MM.1S (cell line): ENCODE results near the gene PCCA.

ENCODE experiments used
- DNase-seq: peaks from one replicate; pipeline ENCODE4 v3.0.0-alpha.2; 2015
- H2AFZ ChIP-seq: fragments of 300-600 bp; sonication (generic); 2 replicates; pipeline ENCODE4 v1.6.0; 2016; ENCODE audit warnings: antibody characterized with exemption, low read length
- H3F3A ChIP-seq: fragments of 300-600 bp; sonication (generic); 2 replicates; pipeline ENCODE4 v1.6.1; 2016; ENCODE audit warnings: mild to moderate bottlenecking, antibody characterized with exemption, low read length, moderate library complexity, mixed read lengths; ENCODE audit not compliant: insufficient read depth
- H3K27ac ChIP-seq: fragments of 300-600 bp; sonication (generic); 2 replicates; pipeline ENCODE4 v1.5.1; 2016; ENCODE audit warnings: mild to moderate bottlenecking, low read length
- H3K27me3 ChIP-seq: fragments of 300-600 bp; sonication (generic); replicated peaks from 2 replicates; pipeline ENCODE4 v1.6.0; 2016; ENCODE audit warnings: low read length; ENCODE audit not compliant: insufficient read depth
- H3K36me3 ChIP-seq: fragments of 300-600 bp; sonication (generic); replicated peaks from 2 replicates; pipeline ENCODE4 v1.6.1; 2016; ENCODE audit warnings: mild to moderate bottlenecking, low read length, mixed read lengths; ENCODE audit not compliant: insufficient read depth
- H3K4me1 ChIP-seq: fragments of 300-600 bp; sonication (generic); 2 replicates; pipeline ENCODE4 v1.6.1; 2016; ENCODE audit warnings: low read length, mixed read lengths
- H3K4me2 ChIP-seq: fragments of 300-600 bp; sonication (generic); 2 replicates; pipeline ENCODE4 v1.6.0; 2016; ENCODE audit warnings: low read depth, low read length
- H3K4me3 ChIP-seq: fragments of 300-600 bp; sonication (generic); 2 replicates; pipeline ENCODE4 v1.5.1; 2016; ENCODE audit warnings: low read length, mixed read lengths
- H3K79me2 ChIP-seq: fragments of 300-600 bp; sonication (generic); 2 replicates; pipeline ENCODE4 v1.6.1; 2016; ENCODE audit warnings: mixed run types, low read length, mixed read lengths
- H3K9ac ChIP-seq: fragments of 300-600 bp; sonication (generic); 2 replicates; pipeline ENCODE4 v1.6.1; 2016; ENCODE audit warnings: low read length, mixed read lengths
- H3K9me2 ChIP-seq: fragments of 300-600 bp; sonication (generic); replicated peaks from 2 replicates; pipeline ENCODE4 v1.6.1; 2016; ENCODE audit warnings: mild to moderate bottlenecking, low read length, mixed read lengths; ENCODE audit not compliant: insufficient read depth
- H3K9me3 ChIP-seq: fragments of 300-600 bp; sonication (generic); replicated peaks from 2 replicates; pipeline ENCODE4 v1.6.1; 2016; ENCODE audit warnings: mild to moderate bottlenecking, low read length, mixed read lengths; ENCODE audit not compliant: insufficient read depth
- H4K20me1 ChIP-seq: fragments of 300-600 bp; sonication (generic); 2 replicates; pipeline ENCODE4 v1.6.1; 2016; ENCODE audit warnings: mild to moderate bottlenecking, low read length, moderate library complexity, mixed read lengths; ENCODE audit not compliant: insufficient read depth
- CTCF ChIP-seq: fragments of 300-600 bp; sonication (generic); IDR thresholded peaks from 2 replicates; pipeline ENCODE4 v1.5.1; 2016; ENCODE audit warnings: antibody characterized with exemption, low read length, mixed read lengths
- EZH2 ChIP-seq: fragments of 300-600 bp; sonication (generic); optimal IDR thresholded peaks from 2 replicates; pipeline ENCODE3; 2017; ENCODE audit warnings: low read depth, mild to moderate bottlenecking, antibody characterized with exemption, low read length, mixed read lengths
- EZH2phosphoT487 ChIP-seq: fragments of 300-600 bp; sonication (generic); IDR thresholded peaks from 2 replicates; pipeline ENCODE4 v1.6.1; 2018; ENCODE audit warnings: antibody characterized with exemption, low read length

The PCCA gene

GRCh38 chr13:100525453-100526317 is 436.8 kb downstream of the PCCA start:
- Histone ChIP-seq H3K4me3 (no peak overlapping the region), H3K27ac (no peak overlapping the region), H4K20me1 (no peaks in the 10 kb centered on the region), H3K79me2 (no peaks in the 10 kb centered on the region), H3F3A (no peaks in the 10 kb centered on the region), H3K9me2 (no peaks in the 10 kb centered on the region), H3K4me1 (no peaks in the 10 kb centered on the region), H3K9ac (no peak overlapping the region), H3K36me3 (no peaks in the 10 kb centered on the region), H3K27me3 (no peaks in the 10 kb centered on the region), H3K9me3 (no peaks in the 10 kb centered on the region), H2AFZ (no peak overlapping the region), H3K4me2 (no peak overlapping the region)
- DNase-seq: no peak
- TF ChIP-seq CTCF: no peak
- no peak for TF ChIP-seq EZH2
- TF ChIP-seq EZH2phosphoT487: no peak

- no peak for TF ChIP-seq CTCF
- no peak for TF ChIP-seq EZH2
- no peak for TF ChIP-seq EZH2phosphoT487
- Histone ChIP-seq H3K4me3 (no peak overlapping the region), H3K9ac (no peak overlapping the region), H3K27me3 (no peaks in the 10 kb centered on the region), H3F3A (no peaks in the 10 kb centered on the region), H3K27ac (no peak overlapping the region), H3K9me2 (no peaks in the 10 kb centered on the region), H3K9me3 (no peaks in the 10 kb centered on the region), H3K4me1 (no peaks in the 10 kb centered on the region), H3K79me2 (no peaks in the 10 kb centered on the region), H3K36me3 (no peaks in the 10 kb centered on the region), H4K20me1 (no peaks in the 10 kb centered on the region), H2AFZ (no peak overlapping the region), H3K4me2 (no peak overlapping the region)
- DNase-seq: no peak
Measured at GRCh38 chr13:100526318-100527000, 437.6 kb downstream of the PCCA start.

GRCh38 chr13:100527644-100528043 is 438.8 kb downstream of the PCCA start:
- DNase-seq: no peak
- Histone ChIP-seq H3K4me2 (no peak overlapping the region), H3K9ac (no peak overlapping the region), H3K36me3 (no peaks in the 10 kb centered on the region), H3K27me3 (no peaks in the 10 kb centered on the region), H3K79me2 (no peaks in the 10 kb centered on the region), H3K9me3 (no peaks in the 10 kb centered on the region), H3K27ac (no peak overlapping the region), H2AFZ (no peak overlapping the region), H3F3A (no peaks in the 10 kb centered on the region), H3K4me3 (no peak overlapping the region), H3K4me1 (no peaks in the 10 kb centered on the region), H3K9me2 (no peaks in the 10 kb centered on the region), H4K20me1 (no peaks in the 10 kb centered on the region)
- TF ChIP-seq CTCF: no peak
- no peak for TF ChIP-seq EZH2
- TF ChIP-seq EZH2phosphoT487: no peak
